Measurements from ENCODE around the gene SLCO3A1. TPM values are rescaled to one million over a fixed set of nuclear protein-coding genes. Genes with fewer than 3 reads are reported as not detected.

Gene SLCO3A1
- total RNA-seq, 3 donors from 2014 or later = 13.4 to 23.8 (median 14.3) TPM

DNA sequence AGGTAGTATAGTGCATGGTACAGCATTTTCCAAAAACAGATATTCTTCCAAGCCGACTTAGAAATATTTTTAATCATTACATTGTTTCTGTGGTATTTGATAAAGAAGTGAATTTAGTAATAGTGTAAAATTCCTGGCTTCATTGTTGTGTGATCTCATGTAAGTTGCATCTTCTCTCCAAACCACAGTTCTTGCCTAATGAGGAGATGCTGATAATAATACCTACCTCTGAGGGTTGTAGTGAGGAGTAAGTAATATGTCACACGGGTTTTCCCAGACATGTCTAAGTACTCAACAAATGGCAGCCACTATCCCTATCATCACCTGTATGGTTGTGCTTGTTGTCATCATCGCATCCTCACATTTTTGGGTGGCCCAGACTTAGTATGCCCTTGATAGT, 167.3 kb downstream of the SLCO3A1 start:
- no peaks in the 10 kb centered on the region for H3K36me3 ChIP-seq (ENCODE audit: low read depth)
- no peak overlapping the region for H3K4me3 ChIP-seq
- intact Hi-C loops (cut with DNase I, micrococcal nuclease) = no loop called here
- H3K4me1 ChIP-seq (ENCODE audit: low read depth) = peaks cover 6% of the 10 kb centered on the region
- no peak for DNase-seq
- TF ChIP-seq, protein P1, sequence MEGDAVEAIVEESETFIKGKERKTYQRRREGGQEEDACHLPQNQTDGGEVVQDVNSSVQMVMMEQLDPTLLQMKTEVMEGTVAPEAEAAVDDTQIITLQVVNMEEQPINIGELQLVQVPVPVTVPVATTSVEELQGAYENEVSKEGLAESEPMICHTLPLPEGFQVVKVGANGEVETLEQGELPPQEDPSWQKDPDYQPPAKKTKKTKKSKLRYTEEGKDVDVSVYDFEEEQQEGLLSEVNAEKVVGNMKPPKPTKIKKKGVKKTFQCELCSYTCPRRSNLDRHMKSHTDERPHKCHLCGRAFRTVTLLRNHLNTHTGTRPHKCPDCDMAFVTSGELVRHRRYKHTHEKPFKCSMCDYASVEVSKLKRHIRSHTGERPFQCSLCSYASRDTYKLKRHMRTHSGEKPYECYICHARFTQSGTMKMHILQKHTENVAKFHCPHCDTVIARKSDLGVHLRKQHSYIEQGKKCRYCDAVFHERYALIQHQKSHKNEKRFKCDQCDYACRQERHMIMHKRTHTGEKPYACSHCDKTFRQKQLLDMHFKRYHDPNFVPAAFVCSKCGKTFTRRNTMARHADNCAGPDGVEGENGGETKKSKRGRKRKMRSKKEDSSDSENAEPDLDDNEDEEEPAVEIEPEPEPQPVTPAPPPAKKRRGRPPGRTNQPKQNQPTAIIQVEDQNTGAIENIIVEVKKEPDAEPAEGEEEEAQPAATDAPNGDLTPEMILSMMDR (IDR thresholded peaks at IDR 0.05) = no peak
- ATAC-seq = no peak
- H3K9me3 ChIP-seq = no peaks in the 10 kb centered on the region

DNA sequence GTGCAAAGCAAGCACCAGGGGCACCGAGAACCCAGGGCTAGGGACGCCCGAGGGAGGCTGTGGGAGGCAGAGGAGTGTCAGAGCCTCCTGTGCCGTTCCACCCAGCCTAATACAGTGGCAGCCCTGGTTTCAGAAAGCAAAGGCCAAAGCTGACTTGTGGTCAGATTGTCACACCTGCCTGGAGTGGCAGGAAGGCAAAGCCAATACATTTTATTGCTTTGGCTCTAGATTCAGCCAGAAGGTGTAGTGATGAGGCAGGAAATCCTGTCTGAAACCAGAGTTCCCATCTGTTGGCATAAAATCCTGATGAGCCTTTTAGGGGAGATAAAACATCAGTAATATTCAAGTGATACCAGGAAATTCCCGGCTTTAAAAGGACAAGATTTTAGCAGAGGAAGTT, 168.3 kb downstream of the SLCO3A1 start:
- ATAC-seq (peak; percentile 71), DNase-seq (peak in 1 of 3 donors; percentile 19)
- intact Hi-C loops (cut with DNase I, micrococcal nuclease) = no loop called here
- peaks cover 6% of the 10 kb centered on the region for H3K4me1 ChIP-seq (ENCODE audit: low read depth)
- H3K9me3 ChIP-seq = no peaks in the 10 kb centered on the region
- H3K36me3 ChIP-seq (ENCODE audit: low read depth) = no peaks in the 10 kb centered on the region
- no peak overlapping the region for H3K4me3 ChIP-seq
- TF ChIP-seq, protein P1 (IDR thresholded peaks at IDR 0.05) = no peak

DNA sequence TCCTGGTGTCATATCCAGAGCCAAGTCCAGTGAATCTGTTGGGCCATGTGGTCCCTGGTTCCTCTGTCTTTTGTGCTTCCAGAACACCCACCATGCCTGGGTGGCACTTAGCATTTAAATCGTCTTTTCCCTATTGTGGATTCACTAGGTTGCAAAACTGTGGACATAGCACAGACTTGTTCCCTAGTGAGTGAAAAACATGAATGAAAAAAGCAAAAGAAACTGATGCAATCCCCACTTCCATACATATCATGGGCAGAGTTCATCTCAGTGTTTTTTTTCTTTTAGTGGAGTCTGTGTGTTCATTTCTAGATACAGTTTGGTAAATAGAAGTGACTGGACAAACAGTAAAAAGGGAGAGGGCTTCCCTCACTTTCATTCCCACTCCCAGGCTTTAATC, 170.5 kb downstream of the SLCO3A1 start:
- Histone ChIP-seq H3K36me3 (ENCODE audit: low read depth) (no peaks in the 10 kb centered on the region), H3K4me1 (ENCODE audit: low read depth) (peaks cover 6% of the 10 kb centered on the region), H3K4me3 (no peak overlapping the region), H3K9me3 (no peaks in the 10 kb centered on the region)
- intact Hi-C loops (cut with DNase I, micrococcal nuclease) = no loop called here
- ATAC-seq (no peak), DNase-seq (no peak)
- TF ChIP-seq, protein P1 (IDR thresholded peaks at IDR 0.05) = no peak

DNA sequence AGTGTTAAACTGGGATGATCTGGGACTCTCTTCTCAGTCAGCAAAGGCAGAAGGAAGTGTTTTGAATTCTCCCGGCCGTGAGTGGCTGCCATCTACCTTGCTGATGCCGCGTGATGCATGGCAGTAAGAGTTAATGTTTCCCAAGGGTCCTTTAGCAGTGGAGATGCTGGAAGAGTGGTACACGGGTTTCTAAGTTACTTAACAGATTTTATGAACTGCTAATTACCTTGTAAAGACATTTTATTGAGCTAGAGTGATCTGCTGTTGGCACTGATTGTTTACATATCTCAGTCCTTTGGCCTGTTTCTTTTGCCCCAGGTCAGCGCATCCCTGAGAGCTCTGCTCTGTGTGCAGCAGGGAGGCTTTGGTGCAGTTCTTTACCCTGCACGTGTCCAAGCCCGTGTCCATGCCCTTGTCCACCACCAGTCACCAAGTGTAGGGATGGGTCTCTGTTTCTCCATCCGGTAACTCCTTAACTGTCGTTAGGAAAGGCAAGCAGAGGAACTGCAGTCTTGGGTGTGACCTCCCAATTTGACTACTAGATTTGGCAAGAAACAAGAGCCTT, 172.3 kb downstream of the SLCO3A1 start:
- Histone ChIP-seq H3K4me1 (ENCODE audit: low read depth) (peaks cover 12% of the 10 kb centered on the region), H3K9me3 (no peaks in the 10 kb centered on the region), H3K4me3 (no peak overlapping the region), H3K36me3 (ENCODE audit: low read depth) (no peaks in the 10 kb centered on the region)
- DNase-seq (peak in 1 of 3 donors; percentile 42), ATAC-seq (peak; percentile 75)
- intact Hi-C loops (cut with DNase I, micrococcal nuclease) = no loop called here
- TF ChIP-seq, protein P1 (IDR thresholded peaks at IDR 0.05) = no peak

DNA sequence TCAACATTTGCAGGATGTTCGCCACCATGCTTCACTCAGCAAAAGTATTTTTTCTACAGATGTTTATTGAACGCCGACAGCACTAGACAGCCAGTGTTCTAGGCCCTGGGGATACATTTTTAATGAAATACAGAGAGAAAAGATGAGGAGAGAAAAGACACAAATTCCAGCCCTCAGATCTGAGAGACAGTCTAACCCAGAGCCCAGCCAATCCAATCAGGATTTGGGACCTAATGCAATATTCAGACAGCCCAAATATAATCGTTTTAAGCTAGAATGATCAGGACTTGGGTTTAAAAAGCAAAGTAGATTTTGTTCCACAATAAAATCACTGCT, 174.8 kb downstream of the SLCO3A1 start:
- intact Hi-C loops (cut with DNase I, micrococcal nuclease) = no loop called here
- no peak overlapping the region for H3K4me3 ChIP-seq
- no peaks in the 10 kb centered on the region for H3K9me3 ChIP-seq
- ATAC-seq (no peak), DNase-seq (no peak)
- H3K36me3 ChIP-seq (ENCODE audit: low read depth) = no peaks in the 10 kb centered on the region
- TF ChIP-seq, protein P1 (IDR thresholded peaks at IDR 0.05) = no peak
- peaks cover 7% of the 10 kb centered on the region for H3K4me1 ChIP-seq (ENCODE audit: low read depth)

DNA sequence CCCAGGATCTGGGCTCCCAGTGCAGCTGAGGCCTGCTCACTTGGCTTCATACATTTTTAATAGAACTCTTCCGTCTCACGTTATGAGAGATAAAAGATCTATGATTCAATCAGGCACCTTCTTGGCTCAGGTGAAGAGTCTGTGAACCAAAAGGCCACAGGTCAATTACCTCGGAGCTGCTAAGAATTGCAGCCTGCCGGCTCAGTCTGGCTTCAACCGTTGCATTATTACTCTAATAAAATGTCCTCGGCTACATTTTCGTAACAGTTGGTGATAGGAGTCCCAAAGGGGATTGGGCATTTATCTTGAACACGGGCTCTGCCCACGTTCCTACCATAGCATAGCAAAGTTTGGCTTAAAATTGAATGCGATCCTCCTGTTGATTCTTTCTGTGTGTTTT, 176.3 kb downstream of the SLCO3A1 start:
- DNase-seq (peak in 1 of 3 donors; percentile 18), ATAC-seq (peak; percentile 58)
- no peak overlapping the region for H3K4me3 ChIP-seq
- peaks cover 7% of the 10 kb centered on the region for H3K4me1 ChIP-seq (ENCODE audit: low read depth)
- intact Hi-C loops (cut with DNase I, micrococcal nuclease) = no loop called here
- H3K9me3 ChIP-seq = no peaks in the 10 kb centered on the region
- TF ChIP-seq, protein P1 (IDR thresholded peaks at IDR 0.05) = no peak
- no peaks in the 10 kb centered on the region for H3K36me3 ChIP-seq (ENCODE audit: low read depth)

All from mucosa of descending colon (tissue), 3 donors.